Endothelial cell of umbilical vein (primary cell): ENCODE results near the gene CTU2.

Source experiments
- EZH2 ChIP-seq: IDR thresholded peaks from 2 replicates; pipeline ENCODE4 v1.6.1; 2012; ENCODE audit warnings: borderline replicate concordance, low read depth, mild to moderate bottlenecking, moderate library complexity, low read length, inconsistent platforms; ENCODE audit not compliant: severe bottlenecking
- FOS ChIP-seq: IDR thresholded peaks from 2 replicates; pipeline ENCODE4 v1.6.1; 2011; ENCODE audit warnings: mild to moderate bottlenecking, low read length, moderate library complexity, borderline replicate concordance; ENCODE audit not compliant: insufficient read depth
- GATA2 ChIP-seq: IDR thresholded peaks from 2 replicates; pipeline ENCODE4 v1.7.0; 2011; ENCODE audit warnings: low read depth, mild to moderate bottlenecking, moderate library complexity, mixed read lengths, low read length; ENCODE audit not compliant: insufficient read length, insufficient read depth
- JUN ChIP-seq: IDR thresholded peaks from 2 replicates; pipeline ENCODE4 v1.6.1; 2011; ENCODE audit warnings: borderline replicate concordance, low read depth; ENCODE audit not compliant: insufficient read length, insufficient read depth
- MYC ChIP-seq: IDR thresholded peaks from one replicate; pipeline ENCODE4 v1.6.1; 2011; ENCODE audit warnings: mild to moderate bottlenecking, low read depth, low read length
- POLR2A ChIP-seq: IDR thresholded peaks from 2 replicates; pipeline ENCODE4 v1.6.1; 2012; ENCODE audit warnings: low read depth, mild to moderate bottlenecking, control low read depth, low read length
- POLR2AphosphoS5 ChIP-seq: IDR thresholded peaks from 2 replicates; pipeline ENCODE4 v1.6.1; 2012; ENCODE audit warnings: low read depth, mild to moderate bottlenecking, control low read depth, low read length, moderate library complexity; ENCODE audit not compliant: insufficient read depth
- TF ChIP-seq, protein P1 (sequence below), 2 donors: IDR thresholded peaks; 1 replicate in 1 of 2; 2 replicates in 1 of 2; pipeline ENCODE4 v1.5.1; 2011; ENCODE audit warnings: low read length in 2 of 2, mild to moderate bottlenecking in 2 of 2, moderate library complexity in 2 of 2, control low read depth in 1 of 2, inconsistent platforms in 1 of 2, low read depth in 1 of 2; ENCODE audit not compliant: insufficient read depth in 1 of 2; ENCODE audit errors: extremely low read depth in 1 of 2
- TF ChIP-seq, protein P2 (sequence below): IDR thresholded peaks from 2 replicates; pipeline ENCODE4 v1.6.1; 2011; ENCODE audit not compliant: insufficient read depth, insufficient read length

DNA sequence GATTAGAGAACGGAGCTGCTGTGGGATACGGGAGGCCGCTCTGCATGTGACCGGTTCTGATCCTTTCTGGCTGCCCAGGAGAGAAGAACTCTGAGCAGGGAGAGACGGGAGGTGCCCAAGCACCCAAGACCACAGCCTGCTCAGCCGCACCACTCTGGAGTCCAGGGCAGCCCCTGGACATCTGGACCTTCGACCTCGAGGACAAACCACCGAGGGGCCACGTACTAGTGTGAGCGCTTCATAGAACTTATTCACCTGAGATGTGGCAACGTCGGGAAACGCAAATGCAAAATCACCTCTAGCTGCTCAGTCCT lies 6.0 kb upstream of the CTU2 start:
- TF ChIP-seq MYC (no peak), POLR2A (no peak), POLR2AphosphoS5 (no peak), GATA2 (no peak), EZH2 (no peak), JUN (no peak), FOS (no peak)
- TF ChIP-seq, protein P1, sequence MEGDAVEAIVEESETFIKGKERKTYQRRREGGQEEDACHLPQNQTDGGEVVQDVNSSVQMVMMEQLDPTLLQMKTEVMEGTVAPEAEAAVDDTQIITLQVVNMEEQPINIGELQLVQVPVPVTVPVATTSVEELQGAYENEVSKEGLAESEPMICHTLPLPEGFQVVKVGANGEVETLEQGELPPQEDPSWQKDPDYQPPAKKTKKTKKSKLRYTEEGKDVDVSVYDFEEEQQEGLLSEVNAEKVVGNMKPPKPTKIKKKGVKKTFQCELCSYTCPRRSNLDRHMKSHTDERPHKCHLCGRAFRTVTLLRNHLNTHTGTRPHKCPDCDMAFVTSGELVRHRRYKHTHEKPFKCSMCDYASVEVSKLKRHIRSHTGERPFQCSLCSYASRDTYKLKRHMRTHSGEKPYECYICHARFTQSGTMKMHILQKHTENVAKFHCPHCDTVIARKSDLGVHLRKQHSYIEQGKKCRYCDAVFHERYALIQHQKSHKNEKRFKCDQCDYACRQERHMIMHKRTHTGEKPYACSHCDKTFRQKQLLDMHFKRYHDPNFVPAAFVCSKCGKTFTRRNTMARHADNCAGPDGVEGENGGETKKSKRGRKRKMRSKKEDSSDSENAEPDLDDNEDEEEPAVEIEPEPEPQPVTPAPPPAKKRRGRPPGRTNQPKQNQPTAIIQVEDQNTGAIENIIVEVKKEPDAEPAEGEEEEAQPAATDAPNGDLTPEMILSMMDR (IDR thresholded peaks at IDR 0.05; ENCODE audit: extremely low read depth in 1 of 2, insufficient read depth in 1 of 2, low read depth in 1 of 2, low read length in 2 of 2) = no peak
- TF ChIP-seq, protein P2, sequence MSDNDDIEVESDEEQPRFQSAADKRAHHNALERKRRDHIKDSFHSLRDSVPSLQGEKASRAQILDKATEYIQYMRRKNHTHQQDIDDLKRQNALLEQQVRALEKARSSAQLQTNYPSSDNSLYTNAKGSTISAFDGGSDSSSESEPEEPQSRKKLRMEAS = no peak
